ENCODE results near the gene TNFRSF1B.
A peak's percentile ranks its signal among the peaks of the same experiment; 100 is the strongest.

The TNFRSF1B gene

DNA sequence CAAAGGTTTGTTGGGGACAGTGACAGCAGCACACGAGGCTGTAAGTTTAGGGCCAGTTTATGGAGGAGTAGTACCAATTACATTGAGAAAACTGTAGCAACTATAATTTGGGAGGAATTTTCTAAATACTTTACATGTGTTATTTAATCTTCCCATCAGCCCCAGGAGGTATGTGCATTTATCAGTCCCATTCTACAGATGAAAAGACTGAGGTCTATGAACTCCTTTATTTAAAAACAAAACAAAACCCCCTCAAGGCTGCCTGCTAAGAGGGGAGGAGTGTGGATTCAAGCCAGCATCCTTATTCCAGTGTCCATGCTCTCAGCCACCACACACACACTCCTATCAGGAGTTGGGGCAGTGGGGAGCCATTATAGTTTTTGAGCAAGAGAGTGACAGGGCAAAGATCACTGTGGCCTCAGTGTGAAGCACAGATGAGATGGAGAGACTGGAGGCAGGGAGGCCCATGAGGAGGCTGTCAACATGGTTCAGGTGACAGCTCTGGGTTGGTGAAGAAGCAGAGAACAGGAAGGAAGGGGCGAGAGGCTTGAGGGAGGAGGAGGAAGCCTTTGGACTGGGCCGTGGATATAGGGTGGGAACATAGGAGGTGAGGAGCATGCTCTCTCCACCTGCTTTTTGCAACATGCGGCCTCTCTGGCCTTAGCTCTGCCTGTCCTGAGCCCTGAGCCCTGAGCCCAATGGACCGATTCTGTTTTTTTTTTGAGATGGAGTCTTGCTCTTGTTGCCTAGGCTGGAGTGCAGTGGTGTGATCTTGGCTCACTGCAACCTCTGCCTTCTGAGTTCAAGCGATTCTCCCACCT lies 9.7 kb downstream of the TNFRSF1B start:
- no peak for DNase-seq

GRCh38 chr1:12177156-12177998 lies 10.6 kb downstream of the TNFRSF1B start:
- DNase-seq, result peak in 1 of 6 experiments; percentile 47

- DNase-seq, result peak; percentile 81 to 91 (median 88)
Observed at GRCh38 chr1:12177999-12178441, 11.2 kb downstream of the TNFRSF1B start.

DNA sequence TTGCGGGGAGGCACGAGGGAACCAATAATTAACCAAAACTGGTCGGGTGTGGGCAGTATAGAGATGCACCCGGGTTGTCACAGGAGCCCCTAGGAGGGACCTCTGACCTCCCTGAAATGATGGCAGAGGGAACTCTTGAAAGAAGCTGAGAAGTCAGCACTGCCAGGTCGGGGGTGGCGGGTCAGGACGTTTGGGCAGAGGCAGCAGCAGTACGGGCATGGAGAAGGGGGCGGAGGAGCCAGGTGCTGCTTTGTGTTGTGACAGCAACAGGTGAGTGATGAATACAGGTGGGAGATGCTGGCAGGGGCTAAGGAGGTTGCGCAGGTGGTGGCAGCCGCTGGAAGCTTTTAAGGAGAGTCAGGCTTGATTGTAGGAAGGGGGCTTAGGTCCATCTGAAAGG lies 11.7 kb downstream of the TNFRSF1B start:
- peak in 2 of 6 experiments; percentile 45 to 65 for DNase-seq

- peak; percentile 67 to 81 (median 76) for DNase-seq
Observed at GRCh38 chr1:12179111-12179519, 12.3 kb downstream of the TNFRSF1B start.

DNA sequence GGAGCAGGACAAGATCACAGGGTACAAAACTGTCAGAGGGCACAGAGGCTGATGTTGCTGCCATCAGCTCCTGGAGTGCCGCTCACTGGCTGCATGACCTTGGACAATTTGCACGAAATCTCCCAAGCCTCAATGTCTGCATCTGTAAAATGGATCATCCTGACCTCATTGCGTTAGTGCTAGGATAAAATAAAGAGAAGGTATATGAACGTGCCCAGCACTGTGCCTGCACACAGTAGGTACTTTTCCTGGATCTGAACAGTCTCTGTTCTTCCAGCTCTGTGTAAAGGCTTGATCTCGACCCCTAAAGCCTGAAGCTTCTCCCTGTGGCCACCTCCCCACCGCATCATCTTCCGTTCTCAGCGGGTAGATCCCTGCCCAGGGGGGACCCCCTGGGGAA lies 12.9 kb downstream of the TNFRSF1B start:
- DNase-seq, result no peak

- DNase-seq, result no peak
Observed at GRCh38 chr1:12180315-12180714, 13.5 kb downstream of the TNFRSF1B start.

DNA sequence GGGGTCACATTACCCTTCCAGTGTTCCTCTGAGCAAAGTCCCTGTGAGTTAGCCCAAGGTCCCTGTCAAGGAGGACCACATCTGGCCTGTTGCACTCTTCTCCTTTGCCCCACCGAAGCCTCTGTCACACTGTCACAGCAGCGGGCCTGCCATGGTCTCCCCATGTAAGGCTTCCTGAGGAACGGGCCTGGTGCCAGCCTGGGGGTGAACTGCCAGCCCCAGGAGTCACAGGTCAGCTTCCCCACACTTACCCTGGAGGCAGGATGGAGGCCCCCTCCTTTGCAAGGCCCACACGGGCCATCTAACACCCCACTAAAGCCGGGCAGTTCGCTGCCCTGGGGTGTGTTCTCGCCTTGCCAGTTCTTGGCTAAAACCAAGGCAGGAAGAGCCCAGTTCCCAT lies 14.1 kb downstream of the TNFRSF1B start:
- no peak for DNase-seq

DNA sequence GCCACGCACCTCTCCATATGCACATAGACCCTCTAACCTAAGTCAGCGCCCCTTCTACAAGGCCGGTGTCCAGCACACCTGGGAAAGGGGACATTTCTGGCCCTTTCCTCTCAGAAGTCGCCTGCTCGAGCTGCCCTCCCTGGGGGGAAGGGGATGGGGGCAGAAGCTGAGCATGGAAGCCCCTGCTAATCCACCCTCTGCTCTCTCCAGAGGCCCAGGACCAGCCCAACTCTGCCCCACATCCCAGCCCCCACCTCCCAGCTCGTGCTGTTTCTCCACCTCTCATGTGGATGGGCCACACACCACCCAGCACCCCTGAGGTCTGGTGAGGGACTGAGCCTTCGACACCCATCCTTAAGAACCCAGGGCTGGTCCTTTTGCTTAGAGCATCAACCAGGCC lies 14.8 kb downstream of the TNFRSF1B start:
- no peak for DNase-seq

DNA sequence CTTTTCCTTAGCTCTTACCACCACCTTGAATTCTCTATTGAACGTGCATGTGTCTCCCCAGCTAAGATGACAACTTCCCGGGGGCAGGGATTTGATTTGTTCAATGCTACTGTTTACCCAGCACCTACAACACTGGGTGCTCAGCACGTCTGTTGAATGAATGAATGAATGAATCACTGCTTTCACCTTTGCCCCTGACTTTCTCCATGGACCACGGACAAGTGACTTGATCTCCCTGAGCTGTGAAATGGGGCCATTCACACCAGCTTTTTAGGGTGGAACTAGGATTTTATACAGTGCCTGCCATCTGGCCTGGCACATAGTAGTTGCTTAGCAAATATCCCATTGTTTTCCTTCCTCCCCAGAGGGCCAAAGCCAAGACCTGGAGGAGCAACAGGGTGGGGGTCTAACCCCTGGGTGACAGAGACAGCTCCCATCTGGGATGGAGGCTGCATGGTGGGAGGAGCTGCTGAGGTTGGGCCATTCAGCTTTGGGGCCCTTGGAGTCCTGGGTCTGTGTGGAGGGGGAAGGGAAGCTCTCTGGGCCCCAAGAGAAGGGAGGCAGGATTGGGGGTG lies 15.7 kb downstream of the TNFRSF1B start:
- DNase-seq, result no peak

- DNase-seq, result no peak
Observed at GRCh38 chr1:12183095-12183794, 16.5 kb downstream of the TNFRSF1B start.

- DNase-seq, result no peak
Observed at GRCh38 chr1:12184008-12184681, 17.4 kb downstream of the TNFRSF1B start.

DNA sequence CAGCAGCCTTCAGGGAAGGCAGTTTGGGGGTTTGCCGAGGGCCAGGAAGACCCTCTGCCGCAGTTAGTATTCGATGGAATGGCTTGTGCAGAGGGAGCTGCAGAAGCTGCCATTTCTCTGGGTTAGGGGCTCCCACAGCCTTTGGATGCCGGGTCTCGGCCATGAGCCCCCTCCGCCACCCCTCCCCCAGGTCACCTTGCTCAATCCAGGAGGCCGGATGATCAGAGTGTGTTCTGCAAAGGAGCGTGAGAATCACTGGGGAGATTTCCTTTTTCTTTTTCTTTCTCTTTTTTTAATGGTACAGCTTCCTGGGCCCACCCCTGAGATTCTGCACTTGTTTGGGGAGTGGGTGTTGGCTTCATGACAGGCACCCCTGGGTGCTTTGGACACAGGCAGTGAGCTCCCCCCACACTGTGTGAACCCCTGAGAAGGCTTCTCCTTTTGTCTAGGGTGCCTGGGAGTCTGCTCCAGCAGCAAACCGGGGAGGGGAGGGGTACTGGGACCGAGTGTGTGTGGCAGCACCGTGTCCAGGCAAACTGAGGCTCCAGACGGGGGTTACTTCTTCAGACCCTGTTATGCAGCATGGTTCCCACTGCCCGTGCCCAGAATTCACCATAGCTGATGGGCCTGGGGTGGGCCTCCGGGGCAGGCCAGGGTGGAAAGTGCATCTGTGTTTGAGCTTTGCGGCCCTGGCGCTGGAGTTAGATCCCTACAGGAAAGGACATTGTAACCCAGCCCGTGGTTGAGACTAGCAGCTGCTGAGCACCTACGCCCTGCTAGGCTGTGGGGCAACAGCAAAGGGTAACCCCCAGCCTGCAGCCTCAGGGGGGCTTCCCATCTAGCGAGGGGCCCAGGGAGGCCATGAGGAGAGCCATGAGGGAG lies 18.5 kb downstream of the TNFRSF1B start:
- DNase-seq, result no peak

DNA sequence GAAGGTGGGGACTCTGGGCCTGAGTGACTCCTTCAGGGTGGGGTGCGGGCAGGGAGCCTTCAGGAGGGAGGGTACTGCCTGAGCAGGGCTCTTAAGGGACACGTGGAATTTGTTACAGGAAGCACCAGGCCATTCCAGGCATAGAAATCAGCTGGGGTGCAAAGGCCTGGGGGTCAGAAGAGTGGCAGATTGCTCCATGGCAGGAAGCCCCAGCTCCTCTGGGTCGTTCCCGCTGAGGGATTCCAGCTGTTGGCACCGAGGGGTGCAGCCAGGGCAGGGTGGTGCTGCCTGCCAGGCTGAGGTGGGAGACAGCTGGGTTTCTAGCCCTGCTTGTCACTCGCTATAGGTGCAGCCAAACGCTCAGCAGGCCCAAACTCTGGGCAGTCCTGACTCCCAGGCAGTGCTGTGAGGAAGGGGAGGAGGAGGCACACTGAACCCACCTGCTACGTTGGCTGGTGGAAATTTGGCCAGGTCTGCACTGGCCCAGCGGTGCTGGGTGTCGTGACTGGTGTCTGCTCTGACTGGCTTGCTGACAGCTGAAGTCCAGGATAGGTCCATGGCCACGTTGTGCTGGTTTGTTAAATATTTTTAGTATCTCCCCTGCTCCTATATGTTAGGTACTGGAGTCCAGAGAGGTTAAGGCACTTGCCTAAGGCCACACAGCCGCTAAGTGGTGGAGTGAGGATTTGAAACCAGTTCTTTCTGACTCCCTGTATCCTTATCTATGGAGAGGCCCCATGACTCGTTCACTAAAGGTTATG lies 19.3 kb downstream of the TNFRSF1B start:
- DNase-seq, result no peak

DNA sequence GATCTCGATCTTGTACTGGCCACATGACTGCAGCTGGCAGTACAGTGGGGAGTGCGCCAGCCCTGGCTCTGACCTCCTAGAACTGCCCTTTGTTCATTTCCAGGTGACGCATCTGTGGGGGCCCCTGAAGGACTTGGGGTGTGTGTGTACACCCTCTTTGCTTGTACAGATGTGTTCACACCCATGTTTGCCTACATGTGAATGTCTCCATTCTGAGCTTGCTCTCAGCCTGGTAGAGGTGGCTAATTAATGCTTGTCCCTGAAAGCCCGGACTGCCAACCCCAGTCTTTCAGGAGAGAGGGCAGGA lies 19.8 kb downstream of the TNFRSF1B start:
- no peak for DNase-seq

- DNase-seq, result no peak
Observed at GRCh38 chr1:12188115-12188514, 21.3 kb downstream of the TNFRSF1B start.

- DNase-seq, result no peak
Observed at GRCh38 chr1:12188657-12189327, 22.0 kb downstream of the TNFRSF1B start.

DNA sequence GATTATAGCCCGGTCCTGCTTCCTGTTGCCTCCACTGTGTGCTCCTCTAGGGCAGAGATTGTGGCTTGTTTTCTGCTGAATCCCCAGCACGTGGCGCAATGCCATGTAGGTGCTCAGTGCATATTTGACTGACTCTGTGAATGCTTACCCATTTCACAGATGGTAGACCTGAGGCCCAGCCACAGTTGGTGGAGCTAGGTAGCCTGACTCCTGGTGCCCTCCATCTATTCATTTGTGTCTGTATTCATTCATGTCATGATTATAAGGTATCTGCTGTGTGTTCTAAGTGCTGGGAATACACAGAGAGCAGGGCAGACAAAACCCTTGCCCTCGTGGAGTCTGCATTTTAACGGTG lies 22.5 kb downstream of the TNFRSF1B start:
- DNase-seq, result no peak

GRCh38 chr1:12191242-12192032 lies 24.6 kb downstream of the TNFRSF1B start:
- no peak for DNase-seq
